K562 (cell line): Measurements from ENCODE around the gene OR2V1. TPM values are rescaled to one million over a fixed set of nuclear protein-coding genes. Genes with fewer than 3 reads are reported as not detected.

Experiments used
- ATAC-seq: fragments of 200-7000 bp; cut with Tn5 transposase; 3 replicates; pipeline ENCODE4 v1.9.1; 2020; ENCODE audit warnings: moderate library complexity
- BruUV-seq: library from RNA; stranded (reverse); fragments of 400-500 nt; replicated peaks from 2 replicates; lab custom pipeline; 2021; lab: Mats Ljungman, UMichigan
- CTCF ChIA-PET: fragments of 300-600 bp; formaldehyde crosslinking; extraction: SDS; loops from one replicate; lab custom pipeline; 2021; ENCODE audit warnings: low intra/inter-chr PET ratio; lab: Yijun Ruan, JAX
- POLR2A ChIA-PET: fragments of 300-600, 350-650 bp; sonication (Branson Sonifier 250); formaldehyde crosslinking; extraction: SDS; loops from one replicate; lab custom pipeline; 2021; ENCODE audit warnings: antibody characterized with exemption, inconsistent platforms; lab: Yijun Ruan, JAX
- DNase-seq, 4 experiments: peaks; one replicate each; pipeline versions ENCODE4 v3.0.0 to v3.0.0-alpha.2; 2011 to 2018; ENCODE audit warnings: low spot score in 3 of 4, mixed read lengths in 3 of 4; ENCODE audit errors: extremely low read depth in 1 of 4
- FAIRE-seq: peaks from 2 replicates; lab custom pipeline; 2011; peaks lifted over from hg19 to GRCh38; lab: Jason Lieb, UNC
- H2AFZ ChIP-seq: 2 replicates; pipeline ENCODE4 v1.6.0; 2011; ENCODE audit warnings: low read depth, low read length, control low read depth, inconsistent platforms
- H3K27ac ChIP-seq: fragments of 200-600 bp; 3 replicates; pipeline ENCODE4 v1.8.0; 2011; ENCODE audit warnings: low read depth, mild to moderate bottlenecking, control low read depth, inconsistent platforms, low read length, moderate library complexity, mixed read lengths; ENCODE audit errors: extremely low read depth
- H3K27me3 ChIP-seq, 2 experiments: fragments of 300-600 bp in 1 of 2; 2 replicates in 1 of 2; 3 replicates in 1 of 2; pipeline versions ENCODE4 v1.6.0 to v1.8.0; 2011; ENCODE audit warnings: inconsistent platforms in 2 of 2, low read length in 2 of 2, mild to moderate bottlenecking in 1 of 2, mixed read lengths in 1 of 2, moderate library complexity in 1 of 2; ENCODE audit not compliant: control insufficient read depth in 2 of 2, insufficient read depth in 2 of 2
- H3K36me3 ChIP-seq: fragments of 300-600 bp; 3 replicates; pipeline ENCODE4 v1.8.0; 2011; ENCODE audit warnings: mild to moderate bottlenecking, low read length, inconsistent platforms; ENCODE audit not compliant: control insufficient read depth, insufficient read depth
- H3K4me1 ChIP-seq, 2 experiments: fragments of 200-600 bp in 1 of 2; replicated peaks in 1 of 2; 2 replicates in 1 of 2; 3 replicates in 1 of 2; pipeline versions ENCODE4 v1.5.1 to v1.8.0; 2011; ENCODE audit warnings: inconsistent platforms in 2 of 2, low read length in 2 of 2, mild to moderate bottlenecking in 1 of 2, mixed read lengths in 1 of 2, moderate library complexity in 1 of 2; ENCODE audit not compliant: control insufficient read depth in 2 of 2, insufficient read depth in 2 of 2
- H3K4me2 ChIP-seq: 2 replicates; pipeline ENCODE4 v1.6.1; 2011; ENCODE audit warnings: low read length, control low read depth, inconsistent platforms, mixed read lengths; ENCODE audit not compliant: insufficient read depth
- H3K4me3 ChIP-seq: fragments of 200-600 bp; sonication (generic), shearing (Covaris generic); 2 replicates; pipeline ENCODE4 v1.5.1; 2016; ENCODE audit warnings: control low read depth, inconsistent platforms
- H3K79me2 ChIP-seq: fragments of 200-600 bp; 3 replicates; pipeline ENCODE4 v1.8.0; 2011; ENCODE audit warnings: low read length, inconsistent platforms; ENCODE audit not compliant: control insufficient read depth, insufficient read depth
- H3K9ac ChIP-seq, 2 experiments: 2 replicates each; pipeline versions ENCODE4 v1.6.0 to v1.6.1; 2011; ENCODE audit warnings: low read depth in 2 of 2, low read length in 2 of 2, control low read depth in 1 of 2, inconsistent platforms in 1 of 2, mild to moderate bottlenecking in 1 of 2, mixed read lengths in 1 of 2; ENCODE audit not compliant: insufficient read depth in 1 of 2
- H3K9me1 ChIP-seq: one replicate; pipeline ENCODE4 v1.6.0; 2011; ENCODE audit warnings: inconsistent platforms, mild to moderate bottlenecking, low read length, moderate library complexity; ENCODE audit not compliant: control insufficient read depth, insufficient read depth
- H3K9me3 ChIP-seq: replicated peaks from 2 replicates; pipeline ENCODE4 v1.5.1; 2011; ENCODE audit warnings: low read depth, low read length, inconsistent platforms; ENCODE audit not compliant: control insufficient read depth, insufficient read depth
- H4K20me1 ChIP-seq: replicated peaks from 2 replicates; pipeline ENCODE4 v1.6.1; 2011; ENCODE audit warnings: low read length, inconsistent platforms, mixed read lengths; ENCODE audit not compliant: control insufficient read depth, insufficient read depth
- TEAD2 ChIP-seq: fragments of 450-650 bp; IDR thresholded peaks from 2 replicates; pipeline ENCODE4 v1.6.1; 2016; ENCODE audit warnings: missing genetic modification characterization, control low read depth, missing compliant biosample characterization
- ZNF316 ChIP-seq: fragments of 450-650 bp; IDR thresholded peaks from 2 replicates; pipeline ENCODE4 v1.6.1; 2016
- ZNF696 ChIP-seq: fragments of 250-450 bp; sonication (Bioruptor Pico); conservative IDR thresholded peaks from 2 replicates; pipeline ENCODE4 v1.4.0; 2020; ENCODE audit warnings: mild to moderate bottlenecking, moderate library complexity
- WGBS: fragments of 100-300 bp; shearing (Covaris generic); methylation state at CpG from one replicate; pipeline ENCODE4 v1.1.6; 2016; ENCODE audit warnings: low coverage, mixed read lengths; ENCODE audit not compliant: insufficient coverage; ENCODE audit errors: missing lambda C conversion rate; 5-methylcytosine and 5-hydroxymethylcytosine counted together
- in situ Hi-C: fragments of 300-500 bp; cut with MboI; formaldehyde crosslinking; loops from 4 replicates; pipeline ENCODE4 v1.15.0; 2018; ENCODE audit warnings: inconsistent platforms, mixed read lengths
- intact Hi-C: fragments of 100-400 bp; cut with micrococcal nuclease; formaldehyde crosslinking; loops from 2 replicates; pipeline ENCODE4 v1.14.2; 2022
- polyA plus RNA-seq, 8 experiments: library from polyadenylated mRNA; depleted of rRNA in 4 of 8; stranded (reverse) in 5 of 8; unstranded in 3 of 8; fragments of >200 nt; fragmentation: Nextera tagmentation in 2 of 8; fragmentation: Illumina TruSeq in 1 of 8; extraction: Ambion mirVana in 2 of 8; extraction: Trizol in 1 of 8; gene quantifications; 2 replicates each; pipeline versions ENCODE4 v1.2.1 to v1.2.3, GENCODE V29; 2011 to 2014; ENCODE audit warnings: inconsistent platforms in 1 of 8, missing spikeins in 1 of 8
- total RNA-seq, 7 experiments: library from RNA; depleted of rRNA in 6 of 7; stranded (reverse); fragments of >200 nt in 6 of 7; fragmentation: Illumina TruSeq in 2 of 7; extraction: Trizol in 2 of 7; gene quantifications; 2 replicates each; pipeline versions ENCODE4 v1.2.1 to v1.2.3, GENCODE V29; 2011 to 2021; ENCODE audit warnings: low replicate concordance in 1 of 7

Gene OR2V1
- total and polyA plus RNA-seq, 9 of the 15 experiments (the other 6 are each of a cell fraction or from before 2014, with no cell fraction given), result 0.04 to 0.28 (median 0.15) TPM; not detected in 5

GRCh38 chr5:181127456-181127855 lies 3.5 kb downstream of the OR2V1 start:
- DNase-seq (no peak), ATAC-seq (no peak), FAIRE-seq (no peak)
- in situ Hi-C loops, result no loop called here
- Histone ChIP-seq H3K4me1 (peaks cover 17 to 23% of the 10 kb centered on the region in 2 experiments), H3K79me2 (no peaks in the 10 kb centered on the region), H3K27me3 (no peaks in the 10 kb centered on the region), H2AFZ (no peak overlapping the region), H4K20me1 (no peaks in the 10 kb centered on the region), H3K4me2 (no peak overlapping the region), H3K9me1 (no peaks in the 10 kb centered on the region), H3K4me3 (no peak overlapping the region), H3K9me3 (no peaks in the 10 kb centered on the region), H3K27ac (no peak overlapping the region), H3K36me3 (no peaks in the 10 kb centered on the region), H3K9ac (no peak overlapping the region)
- BruUV-seq, result no TSS peak
- no peak for TF ChIP-seq TEAD2 (tag)
- ChIA-PET CTCF (no interaction called here), POLR2A (interaction anchor here (0.7 to 1.0 kb wide), 2 partner anchors 12 to 20 kb away, joined by 3 read pairs; no protein-coding TSS in a partner anchor)
- WGBS, result 47% methylated on average over 7 of the region's 10 CpGs
- intact Hi-C loops, result no loop called here

- Histone ChIP-seq H3K27me3 (no peaks in the 10 kb centered on the region), H3K9ac (no peak overlapping the region), H3K4me2 (no peak overlapping the region), H3K9me3 (no peaks in the 10 kb centered on the region), H3K4me1 (peaks cover 19 to 23% of the 10 kb centered on the region in 2 experiments), H3K36me3 (no peaks in the 10 kb centered on the region), H3K4me3 (no peak overlapping the region), H3K27ac (no peak overlapping the region), H4K20me1 (no peaks in the 10 kb centered on the region), H3K9me1 (no peaks in the 10 kb centered on the region), H2AFZ (no peak overlapping the region), H3K79me2 (no peaks in the 10 kb centered on the region)
- intact Hi-C loops, result no loop called here
- WGBS, result 44% methylated on average over 14 of the region's 18 CpGs
- POLR2A ChIA-PET, result no interaction called here
- no peak for DNase-seq
- CTCF ChIA-PET, result no interaction called here
- TF ChIP-seq ZNF316 (no peak), ZNF696 (CRISPR knock-in tag) (no peak)
- ATAC-seq, result no peak
- in situ Hi-C loops, result no loop called here
- no peak for FAIRE-seq
- no TSS peak for BruUV-seq
Measured at GRCh38 chr5:181126841-181127240, 4.1 kb downstream of the OR2V1 start.
